ENCODE results near the gene AP2A1. TPM values are rescaled to one million over a fixed set of nuclear protein-coding genes. Genes with fewer than 3 reads are reported as not detected.

AP2A1 gene
- total and polyA plus RNA-seq, 3 experiments from 2014 or later, result 10.1 to 87.7 (median 82.5) TPM

- Mint-ChIP-seq H3K4me1 (no peaks in the 10 kb centered on the region), H3K9me3 (no peaks in the 10 kb centered on the region), H3K27ac (peak overlapping the region in 1 of 8 donors; percentile 14), H3K36me3 (peaks cover 8 to 50% (median 11%) of the 10 kb centered on the region in 3 donors), H3K27me3 (no peaks in the 10 kb centered on the region), H3K4me3 (no peak overlapping the region)
- no peak for DNase-seq
- Histone ChIP-seq H3K4me1 (ENCODE audit: insufficient read depth, low read length) (no peaks in the 10 kb centered on the region), H3K4me3 (ENCODE audit: low read length) (no peak overlapping the region), H3K36me3 (ENCODE audit: insufficient read depth, low read length) (peaks cover 4% of the 10 kb centered on the region), H3K27me3 (ENCODE audit: insufficient read depth, low read length, poor library complexity, severe bottlenecking) (no peaks in the 10 kb centered on the region), H3K27ac (ENCODE audit: low read depth, low read length) (no peak overlapping the region), H3K9me3 (ENCODE audit: low read length) (no peaks in the 10 kb centered on the region)
- POLR2A ChIA-PET, result no interaction called here
- CTCF ChIA-PET, result interaction anchor here (0.8 kb wide), 1 partner anchor 11 kb away, joined by 3 read pairs; no protein-coding TSS in a partner anchor
Observed at GRCh38 chr19:49838885-49839588, 72.2 kb downstream of the AP2A1 start.

DNA sequence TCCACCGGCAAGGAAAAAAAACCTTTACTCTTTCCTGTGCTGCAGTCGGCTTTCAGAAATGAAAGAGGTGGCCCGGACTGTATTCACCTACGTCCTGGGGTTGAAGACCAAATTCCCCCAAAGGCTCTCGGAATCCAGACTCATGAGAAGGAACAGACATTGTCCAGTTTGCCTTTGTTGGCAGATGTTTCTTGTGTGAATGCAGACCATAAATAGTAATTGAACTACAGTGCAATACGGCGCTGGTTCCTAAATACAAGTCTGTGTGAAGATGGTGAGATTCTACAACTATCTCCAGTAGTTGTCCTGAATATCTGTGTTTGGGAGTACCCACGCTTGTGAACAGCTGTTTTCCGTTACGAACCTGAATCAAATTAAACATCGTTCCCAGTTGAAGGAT is 72.9 kb downstream of the AP2A1 start:
- Histone ChIP-seq H3K36me3 (ENCODE audit: insufficient read depth, low read length) (peaks cover 4% of the 10 kb centered on the region), H3K27me3 (ENCODE audit: insufficient read depth, low read length, poor library complexity, severe bottlenecking) (no peaks in the 10 kb centered on the region), H3K27ac (ENCODE audit: low read depth, low read length) (no peak overlapping the region), H3K4me1 (ENCODE audit: insufficient read depth, low read length) (no peaks in the 10 kb centered on the region), H3K9me3 (ENCODE audit: low read length) (no peaks in the 10 kb centered on the region), H3K4me3 (ENCODE audit: low read length) (no peak overlapping the region)
- Mint-ChIP-seq H3K27me3 (no peaks in the 10 kb centered on the region), H3K4me1 (no peaks in the 10 kb centered on the region), H3K27ac (no peak overlapping the region), H3K4me3 (no peak overlapping the region), H3K9me3 (no peaks in the 10 kb centered on the region), H3K36me3 (peaks cover 8 to 45% (median 11%) of the 10 kb centered on the region in 3 donors)
- ChIA-PET POLR2A (interaction anchor here (0.5 kb wide), 1 partner anchor 10 kb away, joined by 4 read pairs; no protein-coding TSS in a partner anchor), CTCF (interaction anchor here (0.8 kb wide), 1 partner anchor 10 kb away, joined by 3 read pairs; no protein-coding TSS in a partner anchor)
- no peak for DNase-seq

DNA sequence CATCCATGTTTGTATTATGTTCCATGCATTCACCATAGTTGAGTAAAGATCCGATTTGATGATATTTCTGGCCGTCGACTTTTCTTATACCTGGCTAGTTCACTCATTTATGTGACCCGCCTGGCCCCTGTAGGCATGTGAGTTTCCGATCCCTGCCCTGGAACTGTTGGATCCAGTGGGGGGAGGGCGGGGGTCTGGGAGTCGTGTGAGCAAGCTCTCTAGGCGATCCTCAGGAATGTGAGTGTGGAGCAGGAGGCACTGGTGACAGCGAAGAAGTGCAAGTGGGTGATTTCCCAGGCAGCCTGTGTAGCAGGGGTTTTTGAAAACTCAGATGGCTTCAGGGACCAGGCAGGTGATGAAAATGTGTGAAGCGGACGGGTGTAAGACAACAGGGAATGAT is 73.5 kb downstream of the AP2A1 start:
- H3K27ac Mint-ChIP-seq, result no peak overlapping the region

GRCh38 chr19:49840736-49841249 is 74.0 kb downstream of the AP2A1 start:
- CTCF ChIA-PET, result no interaction called here
- DNase-seq, result no peak

More for the DNA sequence above, 73.5 kb downstream of the AP2A1 start:
- ChIA-PET CTCF (no interaction called here), POLR2A (interaction anchor here (0.5 kb wide), 1 partner anchor 10 kb away, joined by 4 read pairs; no protein-coding TSS in a partner anchor)
- Mint-ChIP-seq H3K9me3 (no peaks in the 10 kb centered on the region), H3K4me1 (no peaks in the 10 kb centered on the region), H3K4me3 (no peak overlapping the region), H3K27me3 (no peaks in the 10 kb centered on the region), H3K36me3 (peaks cover 8 to 39% (median 11%) of the 10 kb centered on the region in 3 donors)
- DNase-seq, result no peak
- H3K27ac ChIP-seq (ENCODE audit: low read depth, low read length), result no peak overlapping the region
- H3K36me3 ChIP-seq (ENCODE audit: insufficient read depth, low read length), result peaks cover under 1% of the 10 kb centered on the region
- no peaks in the 10 kb centered on the region for H3K9me3 ChIP-seq (ENCODE audit: low read length)
- no peak overlapping the region for H3K4me3 ChIP-seq (ENCODE audit: low read length)
- H3K4me1 ChIP-seq (ENCODE audit: insufficient read depth, low read length), result no peaks in the 10 kb centered on the region
- no peaks in the 10 kb centered on the region for H3K27me3 ChIP-seq (ENCODE audit: insufficient read depth, low read length, poor library complexity, severe bottlenecking)

GRCh38 chr19:49843265-49843664 is 76.5 kb downstream of the AP2A1 start:
- Histone ChIP-seq H3K4me1 (ENCODE audit: insufficient read depth, low read length) (peaks cover 2% of the 10 kb centered on the region), H3K27me3 (ENCODE audit: insufficient read depth, low read length, poor library complexity, severe bottlenecking) (no peaks in the 10 kb centered on the region), H3K36me3 (ENCODE audit: insufficient read depth, low read length) (no peaks in the 10 kb centered on the region), H3K9me3 (ENCODE audit: low read length) (no peaks in the 10 kb centered on the region), H3K27ac (ENCODE audit: low read depth, low read length) (no peak overlapping the region), H3K4me3 (ENCODE audit: low read length) (no peak overlapping the region)
- DNase-seq, result no peak
- H3K36me3 Mint-ChIP-seq, result peaks cover 7 to 19% (median 10%) of the 10 kb centered on the region in 3 donors
- no peak overlapping the region for H3K27ac Mint-ChIP-seq
- H3K4me3 Mint-ChIP-seq, result no peak overlapping the region
- POLR2A ChIA-PET, result no interaction called here
- H3K27me3 Mint-ChIP-seq, result no peaks in the 10 kb centered on the region
- H3K9me3 Mint-ChIP-seq, result no peaks in the 10 kb centered on the region
- peaks cover 2 to 7% (median 4%) of the 10 kb centered on the region in 3 donors for H3K4me1 Mint-ChIP-seq
- CTCF ChIA-PET, result interaction anchor here (1.2 kb wide), 1 partner anchor 121 kb away, joined by 4 read pairs; no protein-coding TSS in a partner anchor

More at GRCh38 chr19:49840736-49841249, 74.0 kb downstream of the AP2A1 start:
- Histone ChIP-seq H3K27ac (ENCODE audit: low read depth, low read length) (no peak overlapping the region), H3K9me3 (ENCODE audit: low read length) (no peaks in the 10 kb centered on the region), H3K4me1 (ENCODE audit: insufficient read depth, low read length) (no peaks in the 10 kb centered on the region), H3K4me3 (ENCODE audit: low read length) (no peak overlapping the region), H3K36me3 (ENCODE audit: insufficient read depth, low read length) (no peaks in the 10 kb centered on the region), H3K27me3 (ENCODE audit: insufficient read depth, low read length, poor library complexity, severe bottlenecking) (no peaks in the 10 kb centered on the region)
- Mint-ChIP-seq H3K27ac (peak overlapping the region in 1 of 8 donors; percentile 63), H3K4me1 (no peaks in the 10 kb centered on the region), H3K9me3 (no peaks in the 10 kb centered on the region), H3K36me3 (peaks cover 8 to 38% (median 11%) of the 10 kb centered on the region in 3 donors), H3K4me3 (no peak overlapping the region), H3K27me3 (no peaks in the 10 kb centered on the region)
- POLR2A ChIA-PET, result interaction anchor here (0.7 kb wide), 1 partner anchor 809 kb away, joined by 4 read pairs; the partner anchor contains the start of gene CGB2

DNA sequence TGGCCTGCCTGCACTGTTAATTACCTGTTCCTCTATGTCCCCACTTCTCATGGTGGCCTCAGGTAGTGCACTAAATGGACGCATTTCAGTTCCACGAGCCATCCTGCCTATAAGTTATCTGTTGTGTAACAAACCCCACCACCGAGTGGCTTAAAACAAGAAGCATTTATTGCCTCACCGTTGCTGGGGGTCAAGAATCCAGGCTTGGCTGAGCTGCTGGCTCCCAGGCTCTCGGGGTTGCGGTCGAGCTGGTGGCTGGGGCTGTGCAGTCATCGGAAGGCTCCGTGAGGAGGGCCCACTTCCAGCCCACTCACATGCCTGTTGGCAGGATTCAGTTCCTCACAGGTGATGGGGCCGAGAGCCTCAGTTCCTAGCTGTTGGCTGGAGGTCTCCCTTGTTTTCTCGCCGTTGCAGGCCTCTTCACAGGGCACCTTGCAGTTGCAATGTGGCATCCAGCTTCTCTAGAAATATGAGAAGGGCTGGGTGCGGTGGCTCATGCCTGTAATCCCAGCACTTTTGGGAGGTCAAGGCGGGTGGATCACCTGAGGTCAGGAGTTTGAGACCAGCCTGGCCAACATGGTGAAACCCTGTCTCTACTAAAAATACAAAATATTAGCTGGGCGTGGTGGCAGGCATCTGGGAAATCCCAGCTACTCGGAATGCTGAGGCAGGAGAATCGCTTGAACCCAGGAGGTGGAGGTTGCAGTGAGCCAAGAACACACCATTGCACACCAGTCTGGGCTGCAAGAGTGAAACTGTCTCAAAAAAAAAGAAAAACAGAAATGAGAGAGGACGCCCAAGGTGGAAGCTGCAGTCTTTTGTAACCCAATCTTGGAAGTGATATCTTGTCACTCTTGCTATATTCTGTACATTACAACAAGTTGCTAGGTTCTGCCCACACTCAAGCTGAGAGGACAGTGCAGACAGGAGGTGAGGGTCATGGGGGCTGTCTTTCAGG is 77.6 kb downstream of the AP2A1 start:
- no peak overlapping the region for H3K4me3 ChIP-seq (ENCODE audit: low read length)
- CTCF ChIA-PET, result interaction anchor here (0.6 to 1.2 kb wide), 4 partner anchors 80 to 122 kb away, joined by 3 to 4 read pairs (median 3); no protein-coding TSS in a partner anchor
- Mint-ChIP-seq H3K4me1 (peaks cover 12 to 17% (median 14%) of the 10 kb centered on the region in 3 donors), H3K9me3 (no peaks in the 10 kb centered on the region), H3K27ac (no peak overlapping the region), H3K27me3 (no peaks in the 10 kb centered on the region), H3K4me3 (no peak overlapping the region), H3K36me3 (peaks cover 0 to 8% (median 0%) of the 10 kb centered on the region in 3 donors)
- peaks cover 9% of the 10 kb centered on the region for H3K4me1 ChIP-seq (ENCODE audit: insufficient read depth, low read length)
- POLR2A ChIA-PET, result no interaction called here
- no peaks in the 10 kb centered on the region for H3K9me3 ChIP-seq (ENCODE audit: low read length)
- DNase-seq, result no peak
- H3K27me3 ChIP-seq (ENCODE audit: insufficient read depth, low read length, poor library complexity, severe bottlenecking), result no peaks in the 10 kb centered on the region
- H3K27ac ChIP-seq (ENCODE audit: low read depth, low read length), result no peak overlapping the region
- no peaks in the 10 kb centered on the region for H3K36me3 ChIP-seq (ENCODE audit: insufficient read depth, low read length)

DNA sequence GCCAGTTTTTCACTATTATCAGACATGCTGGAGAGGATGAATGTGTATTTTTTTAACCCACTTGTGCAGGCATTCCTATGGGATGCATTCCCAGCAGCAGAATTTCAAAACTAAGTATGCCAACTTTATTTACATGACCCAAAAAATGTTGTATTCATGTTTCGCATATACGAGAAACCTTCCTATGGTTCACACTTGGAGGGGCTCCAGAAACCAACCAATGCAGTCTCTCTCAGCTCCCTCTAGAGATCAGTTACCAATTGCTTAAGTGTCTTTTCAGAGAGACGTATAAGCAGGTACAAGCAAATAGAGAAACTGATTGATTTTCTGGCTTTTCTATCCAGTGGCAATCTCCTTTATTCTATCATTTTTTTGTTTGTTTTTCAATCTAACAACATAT is 78.6 kb downstream of the AP2A1 start:
- DNase-seq, result no peak
- no peak overlapping the region for H3K27ac ChIP-seq (ENCODE audit: low read depth, low read length)
- no peaks in the 10 kb centered on the region for H3K27me3 Mint-ChIP-seq
- ChIA-PET CTCF (no interaction called here), POLR2A (no interaction called here)
- no peaks in the 10 kb centered on the region for H3K9me3 Mint-ChIP-seq
- H3K4me3 ChIP-seq (ENCODE audit: low read length), result no peak overlapping the region
- H3K36me3 Mint-ChIP-seq, result peaks cover 0 to 4% (median 0%) of the 10 kb centered on the region in 3 donors
- H3K36me3 ChIP-seq (ENCODE audit: insufficient read depth, low read length), result no peaks in the 10 kb centered on the region
- H3K27me3 ChIP-seq (ENCODE audit: insufficient read depth, low read length, poor library complexity, severe bottlenecking), result no peaks in the 10 kb centered on the region
- H3K27ac Mint-ChIP-seq, result no peak overlapping the region
- no peaks in the 10 kb centered on the region for H3K9me3 ChIP-seq (ENCODE audit: low read length)
- H3K4me1 ChIP-seq (ENCODE audit: insufficient read depth, low read length), result peaks cover 15% of the 10 kb centered on the region
- H3K4me1 Mint-ChIP-seq, result peaks cover 19 to 26% (median 21%) of the 10 kb centered on the region in 3 donors
- H3K4me3 Mint-ChIP-seq, result no peak overlapping the region
